Upper lobe of left lung (tissue), 4 donors: ENCODE results near the gene ADAT2.

Experiments used
- CTCF ChIP-seq, 6 experiments: fragments of 450-650 bp in 4 of 6; fragments of 200-600 bp in 2 of 6; sonication (generic) in 2 of 6; IDR thresholded peaks; one replicate each; pipeline ENCODE4 v1.5.1; 2016 to 2019; ENCODE audit warnings: antibody characterized with exemption in 6 of 6
- EP300 ChIP-seq, 4 donors: sonication (generic); formaldehyde crosslinking; IDR thresholded peaks; one replicate each; pipeline ENCODE4 v1.5.1; 2017; ENCODE audit warnings: antibody characterized with exemption in 4 of 4, control low read depth in 2 of 4
- POLR2A ChIP-seq, 4 donors: fragments of 450-650 bp; IDR thresholded peaks; one replicate each; pipeline ENCODE4 v1.5.1; 2016 to 2017; ENCODE audit warnings: antibody characterized with exemption in 4 of 4, mild to moderate bottlenecking in 2 of 4

- TF ChIP-seq CTCF (IDR thresholded peaks at IDR 0.05) (no peak), POLR2A (IDR thresholded peaks at IDR 0.05) (no peak), EP300 (IDR thresholded peaks at IDR 0.05) (no peak)
Measured at GRCh38 chr6:143396497-143397226, 53.8 kb downstream of the ADAT2 start.
